HepG2 (cell line): Measurements from ENCODE around the gene PRSS12. TPM values are rescaled to one million over a fixed set of nuclear protein-coding genes. Genes with fewer than 3 reads are reported as not detected.

Source experiments
- ATAC-seq: fragments of 200-7000 bp; cut with Tn5 transposase; 3 replicates; pipeline ENCODE4 v1.9.1; 2020; ENCODE audit warnings: mild to moderate bottlenecking, moderate library complexity
- BruUV-seq: library from RNA; stranded (reverse); fragments of 400-500 nt; replicated peaks from 2 replicates; lab custom pipeline; 2021; lab: Mats Ljungman, UMichigan
- CTCF ChIA-PET: fragments of 300-600 bp; formaldehyde crosslinking; extraction: SDS; loops from one replicate; lab custom pipeline; 2021; ENCODE audit warnings: low total read pairs, inconsistent platforms, low intra/inter-chr PET ratio; lab: Yijun Ruan, JAX
- POLR2A ChIA-PET: fragments of 350-600 bp; sonication (Branson Sonifier 250); formaldehyde crosslinking; loops from one replicate; lab custom pipeline; 2020; ENCODE audit warnings: antibody characterized with exemption, inconsistent platforms; lab: Yijun Ruan, JAX
- DNase-seq: peaks from one replicate; pipeline ENCODE4 v3.0.0-alpha.2; 2015; ENCODE audit warnings: low spot score
- FAIRE-seq: peaks from 3 replicates; lab custom pipeline; 2011; peaks lifted over from hg19 to GRCh38; lab: Jason Lieb, UNC
- H2AFZ ChIP-seq: one replicate; pipeline ENCODE4 v1.6.1; 2011; ENCODE audit warnings: low read length, inconsistent platforms
- H3K27ac ChIP-seq: fragments of 300-600 bp; 3 replicates; pipeline ENCODE4 v1.8.0; 2011; ENCODE audit warnings: mixed run types, mild to moderate bottlenecking, mixed read lengths, low read length, inconsistent platforms; ENCODE audit not compliant: insufficient read depth; ENCODE audit errors: extremely low read length
- H3K27me3 ChIP-seq, 2 experiments: fragments of 200-600 bp in 1 of 2; 2 replicates in 1 of 2; 3 replicates in 1 of 2; pipeline versions ENCODE4 v1.6.0 to v1.8.0; 2011; ENCODE audit warnings: low read length in 2 of 2, mild to moderate bottlenecking in 2 of 2, moderate library complexity in 2 of 2, inconsistent platforms in 1 of 2; ENCODE audit not compliant: insufficient read depth in 2 of 2, control insufficient read depth in 1 of 2
- H3K36me3 ChIP-seq, 2 experiments: fragments of 200-600 bp in 1 of 2; replicated peaks in 1 of 2; 2 replicates in 1 of 2; 3 replicates in 1 of 2; pipeline versions ENCODE4 v1.5.1 to v1.8.0; 2011; ENCODE audit warnings: low read length in 2 of 2, inconsistent platforms in 1 of 2; ENCODE audit not compliant: insufficient read depth in 2 of 2, control insufficient read depth in 1 of 2
- H3K4me1 ChIP-seq: 2 replicates; pipeline ENCODE4 v1.5.1; 2012; ENCODE audit warnings: low read length, inconsistent platforms; ENCODE audit not compliant: insufficient read depth
- H3K4me2 ChIP-seq: 2 replicates; pipeline ENCODE4 v1.6.0; 2011; ENCODE audit warnings: low read depth, low read length, inconsistent platforms
- H3K4me3 ChIP-seq, 3 experiments: fragments of 200-600 bp in 1 of 3; sonication (generic), shearing (Covaris generic) in 1 of 3; replicated peaks in 1 of 3; 2 replicates each; pipeline ENCODE4 v1.5.1; 2011 to 2016; ENCODE audit warnings: low read length in 3 of 3, inconsistent platforms in 2 of 3, low read depth in 2 of 3, mild to moderate bottlenecking in 2 of 3, control low read depth in 1 of 3, mixed read lengths in 1 of 3; ENCODE audit not compliant: insufficient read depth in 1 of 3
- H3K79me2 ChIP-seq: one replicate; pipeline ENCODE4 v1.6.1; 2011; ENCODE audit warnings: low read length, inconsistent platforms; ENCODE audit not compliant: insufficient read depth
- H3K9ac ChIP-seq: 2 replicates; pipeline ENCODE4 v1.6.0; 2011; ENCODE audit warnings: mild to moderate bottlenecking, low read depth, low read length, inconsistent platforms; ENCODE audit not compliant: insufficient read depth
- H3K9me3 ChIP-seq: 2 replicates; pipeline ENCODE4 v1.5.1; 2012; ENCODE audit warnings: mild to moderate bottlenecking, low read length
- H4K20me1 ChIP-seq: 2 replicates; pipeline ENCODE4 v1.6.0; 2011; ENCODE audit warnings: inconsistent platforms, mild to moderate bottlenecking, low read length, moderate library complexity; ENCODE audit not compliant: insufficient read depth
- AFF4 ChIP-seq: sonication (generic); formaldehyde crosslinking; IDR thresholded peaks from 2 replicates; pipeline ENCODE4 v1.4.0; 2020; ENCODE audit warnings: missing genetic modification reagents
- BCL6 ChIP-seq: IDR thresholded peaks from 2 replicates; pipeline ENCODE4 v1.6.1; 2016; ENCODE audit warnings: missing genetic modification reagents, missing compliant biosample characterization
- ETS1 ChIP-seq: sonication (generic); formaldehyde crosslinking; IDR thresholded peaks from 2 replicates; pipeline ENCODE4 v1.4.0; 2020; ENCODE audit warnings: missing genetic modification reagents
- GABPA ChIP-seq, 2 experiments: IDR thresholded peaks; 2 replicates each; pipeline ENCODE4 v1.6.1; 2011 to 2016; ENCODE audit warnings: low read depth in 2 of 2, low read length in 1 of 2, missing biosample characterization in 1 of 2, missing genetic modification characterization in 1 of 2
- GMEB1 ChIP-seq: sonication (generic); formaldehyde crosslinking; IDR thresholded peaks from 2 replicates; pipeline ENCODE4 v1.5.1; 2020; ENCODE audit warnings: missing genetic modification reagents, mild to moderate bottlenecking, borderline replicate concordance
- MED8 ChIP-seq: sonication (generic); formaldehyde crosslinking; IDR thresholded peaks from 2 replicates; pipeline ENCODE4 v1.8.1; 2023; ENCODE audit warnings: mild to moderate bottlenecking, missing genetic modification reagents; ENCODE audit not compliant: insufficient replicate concordance
- RAD51 ChIP-seq: fragments of 450-650 bp; IDR thresholded peaks from 2 replicates; pipeline ENCODE4 v1.6.1; 2016; ENCODE audit warnings: borderline replicate concordance
- RBM22 ChIP-seq: fragments of 200-400 bp; formaldehyde crosslinking; optimal IDR thresholded peaks from 2 replicates; pipeline ENCODE3; 2017; ENCODE audit warnings: mild to moderate bottlenecking, low read length, moderate library complexity
- ZMYM3 ChIP-seq: sonication (generic); formaldehyde crosslinking; IDR thresholded peaks from 2 replicates; pipeline ENCODE4 v1.5.1; 2020; ENCODE audit warnings: mild to moderate bottlenecking, missing genetic modification reagents
- ZNF264 ChIP-seq: sonication (generic); formaldehyde crosslinking; IDR thresholded peaks from 2 replicates; pipeline ENCODE4 v1.4.0; 2020; ENCODE audit warnings: missing genetic modification reagents
- ZNF670 ChIP-seq: sonication (generic); formaldehyde crosslinking; IDR thresholded peaks from 2 replicates; pipeline ENCODE4 v1.8.0; 2022; ENCODE audit warnings: mild to moderate bottlenecking, missing genetic modification reagents, borderline replicate concordance
- ZNF768 ChIP-seq: sonication (generic); formaldehyde crosslinking; IDR thresholded peaks from 2 replicates; pipeline ENCODE4 v1.4.0; 2020; ENCODE audit warnings: missing genetic modification reagents
- WGBS: methylation state at CpG from one replicate; pipeline ENCODE4 v1.1.6; 2017; ENCODE audit warnings: low lambda C conversion rate; 5-methylcytosine and 5-hydroxymethylcytosine counted together
- in situ Hi-C: cut with HindIII; loops from 2 replicates; pipeline ENCODE4 v1.10.0; 2017; ENCODE audit warnings: low pct_unique_long_range_greater_than_20kb; ENCODE audit not compliant: extremely low pct_ligation_motif_present
- intact Hi-C: fragments of 100-400 bp; cut with micrococcal nuclease; formaldehyde crosslinking; loops from one replicate; pipeline ENCODE4 v1.10.0; 2022; ENCODE audit not compliant: unreplicated experiment
- polyA plus RNA-seq, 8 experiments: library from polyadenylated mRNA; depleted of rRNA in 3 of 8; stranded (reverse) in 7 of 8; unstranded in 1 of 8; fragments of >200 nt; fragmentation: Illumina TruSeq in 4 of 8; extraction: Trizol in 4 of 8; gene quantifications; 2 replicates each; pipeline versions ENCODE4 v1.2.1 to v1.2.3, GENCODE V29; 2011 to 2016; ENCODE audit warnings: low read depth in 4 of 8, missing spikeins in 1 of 8, mixed read lengths in 1 of 8; ENCODE audit not compliant: insufficient read depth in 1 of 8
- total RNA-seq, 5 experiments: library from RNA; depleted of rRNA; stranded (reverse); fragments of >200 nt; fragmentation: Illumina TruSeq; extraction: Trizol; gene quantifications; 2 replicates each; pipeline ENCODE4 v1.2.3, GENCODE V29; 2016; ENCODE audit warnings: low read depth in 1 of 5

The PRSS12 gene
- total and polyA plus RNA-seq, 2 of the 13 experiments (the other 11 are each of a cell fraction or from before 2014, with no cell fraction given) = 0.02 TPM; not detected in 1

GRCh38 chr4:118350961-118351360 is 1.8 kb downstream of the PRSS12 start:
- intact Hi-C loops (no loop called here), in situ Hi-C loops (no loop called here)
- ChIA-PET CTCF (no interaction called here), POLR2A (no interaction called here)
- 30% methylated on average over 3 of the region's 3 CpGs for WGBS
- H3K9ac ChIP-seq = no peak overlapping the region
- H3K4me1 ChIP-seq = peaks cover 7% of the 10 kb centered on the region; the same call in 1 of the 2 replicates
- no peaks in the 10 kb centered on the region for H3K9me3 ChIP-seq
- TF ChIP-seq AFF4 (CRISPR knock-in tag) (no peak), BCL6 (CRISPR knock-in tag) (no peak)
- DNase-seq = no peak
- H3K36me3 ChIP-seq = no peaks in the 10 kb centered on the region
- no peak overlapping the region for H2AFZ ChIP-seq
- peaks cover 3 to 37% of the 10 kb centered on the region in 2 experiments; a peak in 3 of 5 replicates for H3K27me3 ChIP-seq
- no peak overlapping the region for H3K4me2 ChIP-seq
- no peaks in the 10 kb centered on the region for H4K20me1 ChIP-seq
- no TSS peak for BruUV-seq
- no peaks in the 10 kb centered on the region for H3K79me2 ChIP-seq
- H3K4me3 ChIP-seq = no peak overlapping the region
- ATAC-seq = no peak
- no peak for FAIRE-seq
- H3K27ac ChIP-seq = no peak overlapping the region

GRCh38 chr4:118348886-118349285 is 3.9 kb downstream of the PRSS12 start:
- Histone ChIP-seq H3K9ac (no peak overlapping the region), H3K9me3 (no peaks in the 10 kb centered on the region), H2AFZ (no peak overlapping the region), H3K27me3 (peaks cover 1 to 24% of the 10 kb centered on the region in 2 experiments; a peak in 3 of 5 replicates), H3K4me3 (no peak overlapping the region), H3K36me3 (no peaks in the 10 kb centered on the region), H4K20me1 (no peaks in the 10 kb centered on the region), H3K4me2 (no peak overlapping the region), H3K27ac (no peak overlapping the region), H3K79me2 (no peaks in the 10 kb centered on the region), H3K4me1 (peaks cover 7% of the 10 kb centered on the region; the same call in 1 of the 2 replicates)
- no TSS peak for BruUV-seq
- ATAC-seq = no peak
- CTCF ChIA-PET = no interaction called here
- intact Hi-C loops (no loop called here), in situ Hi-C loops (no loop called here)
- 66% methylated on average over 5 of the region's 5 CpGs for WGBS
- no peak for DNase-seq
- no peak for FAIRE-seq
- POLR2A ChIA-PET = no interaction called here
- no peak for TF ChIP-seq ZNF768 (CRISPR knock-in tag)
- no peak for TF ChIP-seq GMEB1
- no peak for TF ChIP-seq MED8 (CRISPR knock-in tag)
- TF ChIP-seq ETS1 = no peak
- TF ChIP-seq GABPA (IDR thresholded peaks at IDR 0.05; ENCODE audit: low read depth, low read length) = no peak
- no peak for TF ChIP-seq GABPA (CRISPR knock-in tag; IDR thresholded peaks at IDR 0.05; ENCODE audit: low read depth)
- no peak for TF ChIP-seq ZNF264 (CRISPR knock-in tag)
- TF ChIP-seq ZNF670 (CRISPR knock-in tag) = no peak
- no peak for TF ChIP-seq RBM22
- no peak for TF ChIP-seq ZMYM3
- TF ChIP-seq RAD51 = no peak
